Raji (cell line): Measurements from ENCODE around the gene CNTF.

Experiments used
- POLR2A ChIP-seq: IDR thresholded peaks from 2 replicates; pipeline ENCODE4 v1.6.1; 2011; ENCODE audit warnings: low read depth, low read length, control low read depth; ENCODE audit not compliant: insufficient read depth

The CNTF gene

GRCh38 chr11:58650496-58650895, 28.0 kb downstream of the CNTF start:
- no peak for TF ChIP-seq POLR2A

- TF ChIP-seq POLR2A = no peak
These were observed 30.3 kb downstream of the CNTF start for GRCh38 chr11:58652726-58653280.

GRCh38 chr11:58654079-58654907, 31.8 kb downstream of the CNTF start:
- TF ChIP-seq POLR2A = no peak

GRCh38 chr11:58654908-58655296, 32.4 kb downstream of the CNTF start:
- TF ChIP-seq POLR2A = no peak

GRCh38 chr11:58656348-58656747, 33.9 kb downstream of the CNTF start:
- TF ChIP-seq POLR2A = no peak

- no peak for TF ChIP-seq POLR2A
These were observed 36.2 kb downstream of the CNTF start for GRCh38 chr11:58658623-58659022.

- TF ChIP-seq POLR2A = no peak
These were observed 36.9 kb downstream of the CNTF start for GRCh38 chr11:58659404-58659803.

GRCh38 chr11:58659910-58660570, 37.6 kb downstream of the CNTF start:
- no peak for TF ChIP-seq POLR2A

GRCh38 chr11:58671983-58672633, 49.6 kb downstream of the CNTF start:
- TF ChIP-seq POLR2A = no peak

- no peak for TF ChIP-seq POLR2A
These were observed 52.1 kb downstream of the CNTF start for GRCh38 chr11:58674609-58675008.
